Liver (tissue), 9 donors: ENCODE results near the gene TBC1D14. TPM values are rescaled to one million over a fixed set of nuclear protein-coding genes. Genes with fewer than 3 reads are reported as not detected.
"Not testable (repeated sequence)": the region's sequence is repeated elsewhere in the genome, so short reads cannot be mapped to it uniquely, and the experiment has no call there.

ENCODE experiments used
- DNase-seq: peaks from one replicate; pipeline ENCODE4 v3.0.0-alpha.2; 2017; ENCODE audit warnings: low spot score
- H3K27ac ChIP-seq, 2 donors: one replicate each; pipeline ENCODE4 v1.7.0; 2013; ENCODE audit warnings: inconsistent platforms in 2 of 2, low read length in 2 of 2, control low read depth in 1 of 2, low read depth in 1 of 2, mild to moderate bottlenecking in 1 of 2
- H3K27me3 ChIP-seq, 4 donors: one replicate each; pipeline versions ENCODE4 v1.6.1 to v1.7.0; 2013; ENCODE audit warnings: low read length in 3 of 4, inconsistent platforms in 1 of 4, mild to moderate bottlenecking in 1 of 4, moderate library complexity in 1 of 4; ENCODE audit not compliant: control insufficient read depth in 4 of 4, insufficient read depth in 4 of 4
- H3K36me3 ChIP-seq, 4 donors: one replicate each; pipeline versions ENCODE4 v1.6.1 to v1.7.0; 2013; ENCODE audit warnings: low read length in 3 of 4, mild to moderate bottlenecking in 3 of 4, low read depth in 1 of 4, moderate library complexity in 1 of 4; ENCODE audit not compliant: control insufficient read depth in 4 of 4, insufficient read depth in 3 of 4
- H3K4me1 ChIP-seq, 4 donors: one replicate each; pipeline versions ENCODE4 v1.6.1 to v1.7.0; 2013; ENCODE audit warnings: low read length in 3 of 4, mild to moderate bottlenecking in 3 of 4, moderate library complexity in 1 of 4; ENCODE audit not compliant: control insufficient read depth in 4 of 4, insufficient read depth in 4 of 4
- H3K4me3 ChIP-seq, 3 donors: one replicate each; pipeline versions ENCODE4 v1.6.1 to v1.7.0; 2013; ENCODE audit warnings: low read length in 3 of 3, control low read depth in 1 of 3, low read depth in 1 of 3, mild to moderate bottlenecking in 1 of 3
- H3K9ac ChIP-seq, 2 donors: one replicate each; pipeline ENCODE4 v1.7.0; 2013; ENCODE audit warnings: low read length in 2 of 2, mild to moderate bottlenecking in 2 of 2, moderate library complexity in 2 of 2, control low read depth in 1 of 2, low read depth in 1 of 2
- H3K9me3 ChIP-seq, 4 donors: one replicate each; pipeline versions ENCODE4 v1.6.1 to v1.7.0; 2013; ENCODE audit warnings: low read length in 3 of 4; ENCODE audit not compliant: control insufficient read depth in 4 of 4
- ATF3 ChIP-seq: IDR thresholded peaks from 2 replicates; pipeline ENCODE4 v1.6.1; 2016; ENCODE audit warnings: antibody characterized with exemption
- CTCF ChIP-seq: fragments of 150-350 bp; IDR thresholded peaks from 2 replicates; pipeline ENCODE4 v1.5.1; 2017; ENCODE audit warnings: improper control_type of control experiment, low read depth, low read length; ENCODE audit not compliant: missing input control
- EGR1 ChIP-seq, 2 donors: IDR thresholded peaks; 2 replicates each; pipeline ENCODE4 v1.6.1; 2016 to 2018; ENCODE audit warnings: antibody characterized with exemption in 2 of 2, low read depth in 2 of 2
- FOXA1 ChIP-seq: IDR thresholded peaks from 2 replicates; pipeline ENCODE4 v1.6.1; 2016; ENCODE audit warnings: antibody characterized with exemption
- FOXA2 ChIP-seq: IDR thresholded peaks from 2 replicates; pipeline ENCODE4 v1.6.1; 2016; ENCODE audit warnings: antibody characterized with exemption
- HNF4A ChIP-seq, 2 donors: conservative IDR thresholded peaks; 2 replicates each; pipeline ENCODE4 v1.6.1; 2016; ENCODE audit warnings: antibody characterized with exemption in 2 of 2, mild to moderate bottlenecking in 2 of 2
- HNF4G ChIP-seq: IDR thresholded peaks from 2 replicates; pipeline ENCODE4 v1.6.1; 2016; ENCODE audit warnings: antibody characterized with exemption
- JUND ChIP-seq, 2 donors: IDR thresholded peaks; 2 replicates each; pipeline ENCODE4 v1.6.1; 2016; ENCODE audit warnings: antibody characterized with exemption in 2 of 2
- NR2F2 ChIP-seq: IDR thresholded peaks from 2 replicates; pipeline ENCODE4 v1.6.1; 2016; ENCODE audit warnings: antibody characterized with exemption
- RAD21 ChIP-seq, 2 donors: IDR thresholded peaks; 2 replicates each; pipeline ENCODE4 v1.6.1; 2016; ENCODE audit warnings: antibody characterized with exemption in 2 of 2, mild to moderate bottlenecking in 2 of 2
- REST ChIP-seq: IDR thresholded peaks from 2 replicates; pipeline ENCODE4 v1.6.1; 2016; ENCODE audit warnings: antibody characterized with exemption, mild to moderate bottlenecking
- RXRA ChIP-seq, 2 donors: IDR thresholded peaks; 2 replicates each; pipeline ENCODE4 v1.6.1; 2017 to 2018; ENCODE audit warnings: antibody characterized with exemption in 2 of 2, mild to moderate bottlenecking in 1 of 2
- TAF1 ChIP-seq: conservative IDR thresholded peaks from 2 replicates; pipeline ENCODE4 v1.6.1; 2016; ENCODE audit warnings: antibody characterized with exemption, mild to moderate bottlenecking
- YY1 ChIP-seq: IDR thresholded peaks from 2 replicates; pipeline ENCODE4 v1.6.1; 2016; ENCODE audit warnings: antibody characterized with exemption, mild to moderate bottlenecking
- ZBTB33 ChIP-seq: IDR thresholded peaks from 2 replicates; pipeline ENCODE4 v1.6.1; 2016; ENCODE audit warnings: antibody characterized with exemption
- WGBS: extraction: QIAGEN DNeasy Blood & Tissue Kit; methylation state at CpG from one replicate; pipeline ENCODE4 v1.1.7; 2013; 5-methylcytosine and 5-hydroxymethylcytosine counted together
- polyA plus RNA-seq, 2 donors: library from polyadenylated mRNA; stranded (reverse) in 1 of 2; unstranded in 1 of 2; fragments of 200-250 nt in 1 of 2; fragments of >200 nt in 1 of 2; fragmentation: Nextera tagmentation in 1 of 2; extraction: Ambion mirVana in 1 of 2; gene quantifications; one replicate each; pipeline versions ENCODE4 v1.2.1 to v1.2.3, GENCODE V29; 2013 to 2015
- total RNA-seq, 2 donors: library from RNA; depleted of rRNA; stranded (reverse); fragments of >200 nt; gene quantifications; one replicate each; pipeline ENCODE4 v1.2.3, GENCODE V29; 2014
- donor health status: healthy.
- donor health status: healthy.
- donor health status: healthy.
- donor health status: healthy.
- donor health status: healthy.

TBC1D14 gene
- total and polyA plus RNA-seq, 4 donors, result 10.0 to 45.2 (median 22.7) TPM

- TF ChIP-seq HNF4G (no peak), ZBTB33 (no peak), FOXA1 (no peak), FOXA2 (no peak), YY1 (no peak), TAF1 (no peak), NR2F2 (no peak), HNF4A (conservative IDR thresholded peaks at IDR 0.05) (peak in 1 of 2 donors; percentile 66), RXRA (IDR thresholded peaks at IDR 0.05) (peak in 1 of 2 donors; percentile 75), REST (peak; percentile 52), EGR1 (IDR thresholded peaks at IDR 0.05; ENCODE audit: low read depth in 2 of 2) (no peak)
- H3K27me3 ChIP-seq, result no peaks in the 10 kb centered on the region
Observed at GRCh38 chr4:6905516-6906445, 3.8 kb upstream of the TBC1D14 start.

GRCh38 chr4:6906486-6906885 is 3.1 kb upstream of the TBC1D14 start:
- not testable (repeated sequence) for H3K9ac ChIP-seq, H3K36me3 ChIP-seq, H3K4me3 ChIP-seq, DNase-seq, H3K9me3 ChIP-seq, H3K27me3 ChIP-seq, H3K27ac ChIP-seq
- 97% methylated on average over 6 of the region's 6 CpGs for WGBS
- peaks cover 6 to 49% (median 30%) of the 10 kb centered on the region in 4 donors for H3K4me1 ChIP-seq

More at GRCh38 chr4:6905516-6906445, 3.8 kb upstream of the TBC1D14 start:
- H3K9me3 ChIP-seq, result no peaks in the 10 kb centered on the region
- H3K4me3 ChIP-seq, result no peak overlapping the region
- peaks cover 6 to 42% (median 24%) of the 10 kb centered on the region in 4 donors for H3K4me1 ChIP-seq
- 61% methylated on average over 13 of the region's 13 CpGs for WGBS
- H3K27ac ChIP-seq, result no peak overlapping the region
- H3K9ac ChIP-seq, result no peak overlapping the region
- DNase-seq, result no peak
- H3K36me3 ChIP-seq, result no peaks in the 10 kb centered on the region

- WGBS, result 62% methylated on average over 22 of the region's 22 CpGs
- peak; percentile 9 for TF ChIP-seq CTCF
- TF ChIP-seq YY1, result no peak
- TF ChIP-seq TAF1, result no peak
- TF ChIP-seq RAD21 (IDR thresholded peaks at IDR 0.05), result peak; percentile 27 to 70
- no peak for TF ChIP-seq ATF3
- TF ChIP-seq JUND (IDR thresholded peaks at IDR 0.05), result no peak
- TF ChIP-seq HNF4G, result no peak
- H3K4me3 ChIP-seq, result no peak overlapping the region
Observed at GRCh38 chr4:6907658-6908191, 1.9 kb upstream of the TBC1D14 start.

More at GRCh38 chr4:6907658-6908191, 1.9 kb upstream of the TBC1D14 start:
- Histone ChIP-seq H3K27ac (peak overlapping the region in 1 of 2 donors; percentile 95), H3K27me3 (no peaks in the 10 kb centered on the region), H3K9me3 (no peaks in the 10 kb centered on the region), H3K36me3 (no peaks in the 10 kb centered on the region), H3K9ac (no peak overlapping the region), H3K4me1 (peaks cover 6 to 57% (median 40%) of the 10 kb centered on the region in 4 donors)
- DNase-seq, result no peak
